ENCODE data around the gene MICAL3. TPM values are rescaled to one million over a fixed set of nuclear protein-coding genes. Genes with fewer than 3 reads are reported as not detected.

MICAL3 gene
- polyA plus RNA-seq, 1 of the 3 experiments (the other 2 are of a cell fraction), result 83.1 TPM

- Histone ChIP-seq H3K79me2 (ENCODE audit: insufficient read depth) (peaks cover 88% of the 10 kb centered on the region), H4K20me1 (ENCODE audit: insufficient read depth) (peaks cover 15% of the 10 kb centered on the region)
- POLR2A ChIA-PET, result no interaction called here
Observed at GRCh38 chr22:17971711-17972110, 52.6 kb downstream of the MICAL3 start.

More at GRCh38 chr22:17971711-17972110, 52.6 kb downstream of the MICAL3 start:
- Histone ChIP-seq H2AFZ (ENCODE audit: low read depth) (no peak overlapping the region), H3K4me1 (ENCODE audit: control insufficient read depth in 1 of 2, insufficient read depth in 2 of 2, low read depth in 1 of 2, low read length in 1 of 2) (peaks cover 22 to 26% of the 10 kb centered on the region in 2 experiments; a peak in 3 of 4 replicates), H3K9ac (no peak overlapping the region), H3K27ac (ENCODE audit: low read depth in 2 of 2, low read length in 1 of 2) (peak overlapping the region; percentile 31 to 84; a peak in 3 of 4 replicates), H3K4me2 (0 out of 2 replicates have a peak overlapping the region, but pooled peaks have one; percentile 62), H3K36me3 (replicated peaks in 1 of 2; ENCODE audit: control insufficient read depth in 1 of 2, insufficient read depth in 2 of 2, low read length in 1 of 2) (no peaks in the 10 kb centered on the region), H3K27me3 (ENCODE audit: insufficient read depth) (no peaks in the 10 kb centered on the region), H3K4me3 (ENCODE audit: low read depth in 2 of 2, low read length in 1 of 2) (no peak overlapping the region), H3K9me3 (no peaks in the 10 kb centered on the region), H3K9me2 (no peaks in the 10 kb centered on the region), H3F3A (replicated peaks; ENCODE audit: insufficient read depth) (peaks cover 16% of the 10 kb centered on the region)
- 86% methylated on average over 7 of the region's 9 CpGs for WGBS (ENCODE audit: low lambda C conversion rate)
- CTCF ChIA-PET, result no interaction called here
- no peak for DNase-seq
- no peak for TF ChIP-seq TCF12 (IDR thresholded peaks at IDR 0.05)
- no peak for TF ChIP-seq RCOR1 (IDR thresholded peaks at IDR 0.05; ENCODE audit: low read length)
- TF ChIP-seq TEAD4 (IDR thresholded peaks at IDR 0.05; ENCODE audit: borderline replicate concordance, insufficient read depth), result no peak
- TF ChIP-seq RAD21 (IDR thresholded peaks at IDR 0.05; ENCODE audit: low read length), result no peak
- TF ChIP-seq EZH2phosphoT487 (IDR thresholded peaks at IDR 0.05; ENCODE audit: borderline replicate concordance, low read depth), result no peak
- TF ChIP-seq SIN3A (IDR thresholded peaks at IDR 0.05; ENCODE audit: borderline replicate concordance, low read depth, low read length), result no peak
- TF ChIP-seq ZBTB33 (IDR thresholded peaks at IDR 0.05; ENCODE audit: borderline replicate concordance, low read depth), result no peak
- TF ChIP-seq FOSL2 (IDR thresholded peaks at IDR 0.05; ENCODE audit: borderline replicate concordance, low read depth), result no peak
- no peak for TF ChIP-seq CTCF (IDR thresholded peaks at IDR 0.05)
- no peak for TF ChIP-seq TAF1 (IDR thresholded peaks at IDR 0.05; ENCODE audit: borderline replicate concordance, low read depth, low read length)
- TF ChIP-seq FOXM1 (IDR thresholded peaks at IDR 0.05; ENCODE audit: low read depth), result no peak
- no peak for TF ChIP-seq REST (IDR thresholded peaks at IDR 0.05; ENCODE audit: low read depth, low read length)
- no peak for TF ChIP-seq GATA2 (CRISPR knock-in tag; IDR thresholded peaks at IDR 0.05)
- no peak for TF ChIP-seq USF1 (IDR thresholded peaks at IDR 0.05; ENCODE audit: borderline replicate concordance, low read depth)
- TF ChIP-seq GABPA (IDR thresholded peaks at IDR 0.05; ENCODE audit: low read depth), result no peak
- TF ChIP-seq MEF2A (IDR thresholded peaks at IDR 0.05; ENCODE audit: borderline replicate concordance, low read depth), result no peak
- no peak for TF ChIP-seq EP300 (IDR thresholded peaks at IDR 0.05; ENCODE audit: borderline replicate concordance in 1 of 2, low read depth in 1 of 2, low read length in 1 of 2)
- no peak for TF ChIP-seq IRF3 (IDR thresholded peaks at IDR 0.05; ENCODE audit: low read depth, low read length)
